Smooth muscle cell (in vitro differentiated cells): ENCODE measurements around the gene APOE. TPM values are rescaled to one million over a fixed set of nuclear protein-coding genes. Genes with fewer than 3 reads are reported as not detected.
"Not testable (repeated sequence)": the region's sequence is repeated elsewhere in the genome, so short reads cannot be mapped to it uniquely, and the experiment has no call there.

Experiments
- DNase-seq: peaks from one replicate; lab custom pipeline; 2025; ENCODE audit not compliant: unreplicated experiment; lab: John Stamatoyannopoulos, UW
- H2AFZ ChIP-seq: fragments of 200-600 bp; sonication (generic); 2 replicates; pipeline ENCODE4 v1.6.0; 2016; ENCODE audit warnings: antibody characterized with exemption, low read depth, mild to moderate bottlenecking
- H3F3A ChIP-seq: fragments of 200-600 bp; sonication (generic); 2 replicates; pipeline ENCODE4 v1.6.0; 2017; ENCODE audit warnings: antibody characterized with exemption, low read depth
- H3K27ac ChIP-seq: fragments of 200-600 bp; sonication (generic); 2 replicates; pipeline ENCODE4 v1.5.1; 2016; ENCODE audit warnings: low read depth, mild to moderate bottlenecking
- H3K27me3 ChIP-seq: fragments of 200-600 bp; sonication (generic); 2 replicates; pipeline ENCODE4 v1.6.1; 2016; ENCODE audit warnings: low read depth, mild to moderate bottlenecking
- H3K36me3 ChIP-seq: fragments of 200-600 bp; sonication (generic); 2 replicates; pipeline ENCODE4 v1.5.1; 2016; ENCODE audit warnings: low read depth
- H3K4me1 ChIP-seq: fragments of 200-600 bp; sonication (generic); 2 replicates; pipeline ENCODE4 v1.5.1; 2016; ENCODE audit warnings: low read depth
- H3K4me2 ChIP-seq: fragments of 200-600 bp; sonication (generic); 2 replicates; pipeline ENCODE4 v1.6.0; 2016; ENCODE audit warnings: mild to moderate bottlenecking
- H3K4me3 ChIP-seq: fragments of 200-600 bp; sonication (generic); 2 replicates; pipeline ENCODE4 v1.5.1; 2016; ENCODE audit warnings: mild to moderate bottlenecking
- H3K79me2 ChIP-seq: fragments of 200-600 bp; sonication (generic); 2 replicates; pipeline ENCODE4 v1.6.0; 2016; ENCODE audit warnings: low read depth, mild to moderate bottlenecking
- H3K9ac ChIP-seq: fragments of 200-600 bp; sonication (generic); 2 replicates; pipeline ENCODE4 v1.6.0; 2016; ENCODE audit warnings: low read depth
- H3K9me3 ChIP-seq: fragments of 200-600 bp; sonication (generic); replicated peaks from 2 replicates; pipeline ENCODE4 v1.5.1; 2016; ENCODE audit warnings: low read depth
- H4K20me1 ChIP-seq: fragments of 200-600 bp; sonication (generic); 2 replicates; pipeline ENCODE4 v1.6.0; 2016; ENCODE audit warnings: low read depth
- CTCF ChIP-seq: fragments of 200-600 bp; sonication (generic); IDR thresholded peaks from 2 replicates; pipeline ENCODE4 v1.5.1; 2017; ENCODE audit warnings: borderline replicate concordance, mild to moderate bottlenecking, antibody characterized with exemption; ENCODE audit not compliant: insufficient read depth, poor library complexity, severe bottlenecking
- WGBS: methylation state at CpG from one replicate; pipeline ENCODE4 v1.1.7; 2016; ENCODE audit warnings: low lambda C conversion rate; 5-methylcytosine and 5-hydroxymethylcytosine counted together
- polyA plus RNA-seq: library from polyadenylated mRNA; unstranded; fragments of >200 nt; fragmentation: Nextera tagmentation; extraction: Ambion mirVana; gene quantifications from 2 replicates; pipeline ENCODE4 v1.2.1, GENCODE V29; 2016
- total RNA-seq: library from RNA; depleted of rRNA; stranded (reverse); fragments of >200 nt; gene quantifications from 2 replicates; pipeline ENCODE4 v1.2.3, GENCODE V29; 2014

The APOE gene
- total and polyA plus RNA-seq, 2 experiments from 2014 or later, result 228 to 329 TPM

- no peak for TF ChIP-seq CTCF
- Histone ChIP-seq H3F3A (peaks cover 16% of the 10 kb centered on the region), H3K79me2 (no peaks in the 10 kb centered on the region), H3K27me3 (no peaks in the 10 kb centered on the region), H3K27ac (no peak overlapping the region), H3K4me2 (no peak overlapping the region), H3K9ac (no peak overlapping the region), H3K9me3 (no peaks in the 10 kb centered on the region), H3K4me1 (no peaks in the 10 kb centered on the region), H2AFZ (no peak overlapping the region), H3K36me3 (no peaks in the 10 kb centered on the region), H4K20me1 (no peaks in the 10 kb centered on the region), H3K4me3 (no peak overlapping the region)
- no peak for DNase-seq
- 98% methylated on average over 36 of the region's 46 CpGs for WGBS
Observed at GRCh38 chr19:44908074-44908835, 2.7 kb downstream of the APOE start.

- Histone ChIP-seq H3K27me3 (no peaks in the 10 kb centered on the region), H3K36me3 (no peaks in the 10 kb centered on the region), H3K4me2 (no peak overlapping the region), H3F3A (peaks cover 15% of the 10 kb centered on the region), H3K79me2 (no peaks in the 10 kb centered on the region), H3K4me3 (no peak overlapping the region), H3K9ac (no peak overlapping the region), H2AFZ (no peak overlapping the region), H3K27ac (no peak overlapping the region), H3K9me3 (no peaks in the 10 kb centered on the region), H3K4me1 (no peaks in the 10 kb centered on the region), H4K20me1 (no peaks in the 10 kb centered on the region)
- DNase-seq, result no peak
- TF ChIP-seq CTCF, result no peak
- WGBS, result 98% methylated on average over 33 of the region's 44 CpGs
Observed at GRCh38 chr19:44908836-44909261, 3.3 kb downstream of the APOE start.

GRCh38 chr19:44909775-44910174 is 4.2 kb downstream of the APOE start:
- peaks cover 6% of the 10 kb centered on the region for H3F3A ChIP-seq
- no peak for TF ChIP-seq CTCF
- no peaks in the 10 kb centered on the region for H4K20me1 ChIP-seq
- H3K27ac ChIP-seq, result peak overlapping the region; percentile 35
- no peaks in the 10 kb centered on the region for H3K9me3 ChIP-seq
- no peaks in the 10 kb centered on the region for H3K27me3 ChIP-seq
- no peaks in the 10 kb centered on the region for H3K79me2 ChIP-seq
- H3K4me2 ChIP-seq, result no peak overlapping the region
- WGBS, result 88% methylated on average over 5 of the region's 5 CpGs
- no peak overlapping the region for H2AFZ ChIP-seq
- no peak overlapping the region for H3K4me3 ChIP-seq
- H3K36me3 ChIP-seq, result no peaks in the 10 kb centered on the region
- DNase-seq, result no peak
- H3K4me1 ChIP-seq, result no peaks in the 10 kb centered on the region
- no peak overlapping the region for H3K9ac ChIP-seq

GRCh38 chr19:44911896-44912295 is 6.3 kb downstream of the APOE start:
- DNase-seq, H3K4me1 ChIP-seq, H2AFZ ChIP-seq, H3K9me3 ChIP-seq, H3K79me2 ChIP-seq, H3K27ac ChIP-seq, H3F3A ChIP-seq, H3K36me3 ChIP-seq, H3K4me3 ChIP-seq, H3K27me3 ChIP-seq, H3K9ac ChIP-seq, H4K20me1 ChIP-seq, H3K4me2 ChIP-seq: not testable (repeated sequence)
- 98% methylated on average over 6 of the region's 6 CpGs for WGBS
